Measurements from ENCODE around the gene DLGAP1.

The DLGAP1 gene

DNA sequence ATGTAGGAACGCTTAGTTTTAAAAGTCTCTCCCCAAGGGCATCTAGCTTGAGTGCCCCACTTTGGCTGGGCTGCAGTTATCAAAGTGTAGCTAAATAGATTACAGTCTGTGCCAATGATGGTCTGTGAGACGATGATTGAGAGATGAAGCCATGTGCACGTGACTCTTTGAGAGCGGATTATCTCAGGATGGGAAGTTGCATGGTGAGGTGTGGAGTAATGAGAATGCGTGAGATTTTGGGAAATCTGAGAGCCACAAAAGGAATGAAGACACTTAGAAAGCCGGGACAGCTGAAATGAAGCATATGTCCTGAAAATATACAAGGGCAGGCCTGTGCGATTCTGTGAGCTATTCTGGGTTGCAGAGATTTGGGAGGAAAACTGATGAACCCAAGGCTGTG, 635.1 kb downstream of the DLGAP1 start:
- no peak for DNase-seq (ENCODE audit: low read depth in 2 of 2)

GRCh38 chr18:3816610-3817363, 638.3 kb downstream of the DLGAP1 start:
- no peak for DNase-seq (ENCODE audit: low read depth in 2 of 2)

DNA sequence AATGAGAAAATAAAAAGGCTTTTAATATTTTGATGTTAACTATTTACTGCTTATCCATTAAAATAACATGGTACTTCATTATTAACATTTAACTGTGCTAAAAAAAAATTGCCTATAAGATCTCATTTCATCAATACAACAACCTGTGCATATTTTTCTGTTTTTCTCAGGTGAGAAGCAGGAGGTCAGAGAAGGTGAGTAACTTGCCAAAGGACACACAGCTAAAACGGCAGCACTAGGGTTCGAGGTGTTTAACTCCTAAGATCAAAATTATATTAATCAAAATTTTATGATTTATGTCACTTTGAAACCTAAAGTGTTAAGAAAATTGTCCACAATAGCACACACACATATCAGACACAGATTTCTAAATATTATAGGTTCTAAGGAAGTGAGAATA, 639.1 kb downstream of the DLGAP1 start:
- no peak for DNase-seq (ENCODE audit: low read depth in 2 of 2)

GRCh38 chr18:3814816-3815215, 640.3 kb downstream of the DLGAP1 start:
- DNase-seq (ENCODE audit: low read depth in 2 of 2) = no peak

DNA sequence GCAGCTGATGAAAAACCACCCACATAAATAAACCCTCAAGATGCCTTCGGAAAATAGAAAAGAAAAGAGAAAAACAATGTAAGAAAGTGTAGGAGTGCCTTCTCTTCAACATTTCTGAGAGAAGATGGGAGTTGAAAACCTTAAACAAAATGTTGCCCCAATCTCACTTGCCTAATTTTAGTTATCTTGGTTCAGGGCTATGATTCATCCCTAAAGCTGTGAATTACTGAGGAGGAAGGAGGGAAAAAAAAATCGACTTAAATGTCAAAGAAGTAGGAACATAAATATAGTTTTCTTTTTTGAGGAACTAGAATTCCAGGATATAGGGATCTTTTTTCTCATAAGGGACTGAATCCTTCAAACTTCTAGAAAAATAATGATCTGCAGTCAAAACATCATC, 644.8 kb downstream of the DLGAP1 start:
- DNase-seq (ENCODE audit: low read depth in 2 of 2) = no peak

- DNase-seq (ENCODE audit: low read depth in 2 of 2) = no peak
These were observed 645.9 kb downstream of the DLGAP1 start for GRCh38 chr18:3808985-3809780.

GRCh38 chr18:3806656-3807055, 648.5 kb downstream of the DLGAP1 start:
- DNase-seq (ENCODE audit: low read depth in 2 of 2) = no peak

DNA sequence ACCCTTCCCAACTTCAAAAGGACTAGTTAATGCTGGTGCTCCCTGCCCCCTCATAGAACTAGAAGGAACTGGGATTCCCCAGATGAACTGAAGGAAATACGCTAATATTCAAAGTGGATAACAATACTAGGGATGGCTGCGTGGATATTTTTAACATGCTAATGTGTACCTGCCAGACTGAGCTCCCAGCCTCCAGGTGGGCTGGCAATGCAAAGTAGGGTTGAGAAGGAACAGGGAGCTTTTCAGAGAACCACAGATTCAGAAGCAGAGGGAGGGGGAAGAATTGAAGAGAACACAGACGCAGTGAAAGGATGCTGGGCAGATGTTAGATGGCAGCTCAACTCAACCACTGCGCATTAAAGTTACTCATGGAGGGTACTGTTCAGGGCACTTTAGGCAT, 650.8 kb downstream of the DLGAP1 start:
- no peak for DNase-seq (ENCODE audit: low read depth in 2 of 2)

- DNase-seq (ENCODE audit: low read depth in 2 of 2) = no peak
These were observed 651.8 kb downstream of the DLGAP1 start for GRCh38 chr18:3803350-3803749.

GRCh38 chr18:3799515-3799914, 655.6 kb downstream of the DLGAP1 start:
- no peak for DNase-seq (ENCODE audit: low read depth in 2 of 2)

GRCh38 chr18:3798032-3798431, 657.1 kb downstream of the DLGAP1 start:
- no peak for DNase-seq (ENCODE audit: low read depth in 2 of 2)

DNA sequence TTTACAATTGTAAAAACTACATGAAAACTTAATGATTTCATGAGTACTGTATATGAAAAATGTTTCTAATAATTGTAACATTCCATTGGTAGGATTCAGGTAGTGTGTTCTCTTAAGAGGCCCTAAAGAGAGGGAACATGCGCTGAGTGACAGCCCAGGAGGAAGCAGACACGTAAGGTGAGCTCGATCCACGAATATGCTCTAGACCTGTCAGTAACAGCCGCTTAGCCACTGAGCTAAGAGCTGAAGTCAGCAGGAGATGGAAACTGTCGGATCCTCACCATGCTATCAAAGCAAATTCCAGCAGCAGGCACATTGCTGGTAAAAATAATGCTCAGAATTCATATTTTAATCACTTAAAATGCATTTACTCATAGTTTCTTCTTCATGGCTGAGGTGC, 658.7 kb downstream of the DLGAP1 start:
- DNase-seq (ENCODE audit: low read depth in 2 of 2) = no peak

- DNase-seq (ENCODE audit: low read depth in 2 of 2) = no peak
These were observed 660.4 kb downstream of the DLGAP1 start for GRCh38 chr18:3794537-3795348.

GRCh38 chr18:3793545-3793944, 661.6 kb downstream of the DLGAP1 start:
- DNase-seq (ENCODE audit: low read depth in 2 of 2) = no peak

- no peak for DNase-seq (ENCODE audit: low read depth in 2 of 2)
These were observed 662.0 kb downstream of the DLGAP1 start for GRCh38 chr18:3793111-3793510.

DNA sequence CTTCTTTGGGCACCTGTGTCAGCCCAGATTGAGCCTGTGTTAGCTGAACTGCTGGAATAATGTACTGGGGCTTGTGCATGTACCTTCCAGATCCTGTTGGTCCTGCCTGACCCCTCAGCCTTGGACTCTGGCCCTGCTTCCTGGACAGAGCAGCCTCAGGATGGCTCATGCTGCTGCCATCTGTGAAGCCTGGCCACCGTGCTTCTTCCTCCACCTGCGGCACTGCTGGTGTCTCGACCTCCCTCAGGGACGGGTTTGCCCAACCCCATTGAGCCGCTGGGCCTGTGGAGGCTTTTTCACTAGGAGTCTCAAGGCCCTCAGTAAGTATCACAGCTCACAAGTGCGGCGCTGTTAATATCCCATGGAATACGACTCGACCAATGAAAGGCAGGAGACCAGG, 662.4 kb downstream of the DLGAP1 start:
- DNase-seq (ENCODE audit: low read depth in 2 of 2) = no peak

GRCh38 chr18:3791238-3791637, 663.9 kb downstream of the DLGAP1 start:
- no peak for DNase-seq (ENCODE audit: low read depth in 2 of 2)

GRCh38 chr18:3790703-3791102, 664.4 kb downstream of the DLGAP1 start:
- no peak for DNase-seq (ENCODE audit: low read depth in 2 of 2)

DNA sequence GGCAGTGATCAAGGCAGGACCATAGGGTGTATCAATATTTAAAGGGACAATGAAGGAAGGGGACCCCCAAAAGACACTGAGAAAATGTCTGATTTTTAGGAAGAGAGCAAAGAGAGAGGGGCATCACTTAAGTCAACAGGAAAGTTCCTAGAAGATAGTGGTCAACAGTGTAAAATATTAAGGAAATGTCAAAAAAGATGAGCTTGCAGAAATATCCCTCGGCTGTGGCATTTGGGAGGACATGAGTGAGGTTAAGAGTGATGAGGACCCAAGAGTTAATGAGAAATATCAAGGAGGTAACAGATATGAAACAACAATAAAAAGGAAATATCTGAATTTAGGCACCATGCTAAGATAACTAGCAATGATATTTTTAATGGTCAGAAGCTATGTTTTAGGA, 665.6 kb downstream of the DLGAP1 start:
- DNase-seq (ENCODE audit: low read depth in 2 of 2) = no peak

- no peak for DNase-seq (ENCODE audit: low read depth in 2 of 2)
These were observed 670.2 kb downstream of the DLGAP1 start for GRCh38 chr18:3784949-3785348.

GRCh38 chr18:3782901-3783300, 672.2 kb downstream of the DLGAP1 start:
- DNase-seq (ENCODE audit: low read depth in 2 of 2) = no peak

DNA sequence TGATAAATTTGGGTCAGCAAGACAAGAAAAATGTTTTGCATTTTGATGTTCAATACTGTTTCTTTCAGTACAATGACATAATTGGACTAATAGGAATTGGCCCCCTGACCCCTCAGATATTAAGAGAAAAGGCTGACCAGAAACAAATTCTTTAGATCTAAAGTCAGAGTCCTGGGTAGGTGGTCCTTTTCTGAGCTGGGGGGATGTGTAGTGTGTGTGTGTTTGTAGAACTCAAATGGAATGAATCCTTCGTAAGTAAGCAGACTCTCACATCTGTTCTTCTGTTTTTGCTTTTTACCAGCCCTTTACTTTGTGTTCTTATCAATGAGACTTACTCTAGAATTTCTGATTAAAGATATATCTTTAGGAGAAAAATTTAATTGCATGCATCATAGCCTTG, 677.4 kb downstream of the DLGAP1 start:
- DNase-seq (ENCODE audit: low read depth in 2 of 2) = no peak

Measured in stimulated activated CD8-positive, alpha-beta memory T cell treated with anti-CD3 and anti-CD28 coated beads, Interleukin-15, amount 100 ng/mL, for 4 hours (primary cell).